Measurements from ENCODE around the gene DTYMK. TPM values are rescaled to one million over a fixed set of nuclear protein-coding genes. Genes with fewer than 3 reads are reported as not detected.
"Not testable (repeated sequence)": the region's sequence is repeated elsewhere in the genome, so short reads cannot be mapped to it uniquely, and the experiment has no call there.

Gene DTYMK
- total RNA-seq, 1 donor from 2014 or later = 9.4 TPM

DNA sequence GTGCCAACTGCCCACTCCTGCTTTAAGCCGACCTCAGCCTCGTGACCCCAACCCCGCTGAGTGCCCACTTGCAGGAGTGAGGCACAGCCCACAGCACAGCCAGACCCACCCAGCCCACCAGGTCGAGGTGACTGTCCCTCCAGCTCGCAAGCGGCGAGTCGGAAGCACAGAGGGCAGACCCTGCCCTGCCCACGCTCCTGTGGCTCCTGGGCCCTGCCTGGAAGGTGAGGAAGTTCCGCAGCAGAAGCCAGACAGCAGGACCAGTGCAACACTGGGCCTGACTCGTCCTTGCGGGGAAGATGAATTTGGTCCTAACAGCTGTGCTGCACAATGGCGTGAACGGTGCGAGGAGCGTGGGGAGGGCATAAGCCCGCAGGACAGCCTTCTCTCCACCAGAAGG, 9.9 kb downstream of the DTYMK start:
- intact Hi-C loops (cut with DNase I) = no loop called here
- ATAC-seq (ENCODE audit: poor library complexity) (no peak), DNase-seq (no peak)

DNA sequence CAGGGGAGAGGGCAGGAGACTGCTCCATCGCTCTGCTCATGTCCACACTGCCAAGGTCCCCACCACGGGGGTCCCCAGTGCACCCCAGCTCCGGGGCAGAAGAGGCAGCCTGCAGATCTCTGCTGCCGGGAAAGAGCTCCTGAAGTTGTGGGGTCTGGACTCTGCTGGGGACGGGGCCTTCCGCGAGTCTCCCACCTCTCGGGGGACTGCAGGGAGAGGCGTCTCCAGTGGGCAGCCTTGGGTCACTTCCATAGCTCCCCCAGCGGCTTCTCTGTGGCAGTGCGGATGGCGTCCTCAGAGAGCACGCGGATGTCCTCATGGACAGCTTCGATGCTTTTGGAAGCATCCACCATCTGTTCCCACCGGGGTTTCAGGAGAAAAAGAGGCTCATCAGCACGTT, 10.7 kb downstream of the DTYMK start:
- ATAC-seq (ENCODE audit: poor library complexity) (no peak), DNase-seq (no peak)
- intact Hi-C loops (cut with DNase I) = no loop called here

DNA sequence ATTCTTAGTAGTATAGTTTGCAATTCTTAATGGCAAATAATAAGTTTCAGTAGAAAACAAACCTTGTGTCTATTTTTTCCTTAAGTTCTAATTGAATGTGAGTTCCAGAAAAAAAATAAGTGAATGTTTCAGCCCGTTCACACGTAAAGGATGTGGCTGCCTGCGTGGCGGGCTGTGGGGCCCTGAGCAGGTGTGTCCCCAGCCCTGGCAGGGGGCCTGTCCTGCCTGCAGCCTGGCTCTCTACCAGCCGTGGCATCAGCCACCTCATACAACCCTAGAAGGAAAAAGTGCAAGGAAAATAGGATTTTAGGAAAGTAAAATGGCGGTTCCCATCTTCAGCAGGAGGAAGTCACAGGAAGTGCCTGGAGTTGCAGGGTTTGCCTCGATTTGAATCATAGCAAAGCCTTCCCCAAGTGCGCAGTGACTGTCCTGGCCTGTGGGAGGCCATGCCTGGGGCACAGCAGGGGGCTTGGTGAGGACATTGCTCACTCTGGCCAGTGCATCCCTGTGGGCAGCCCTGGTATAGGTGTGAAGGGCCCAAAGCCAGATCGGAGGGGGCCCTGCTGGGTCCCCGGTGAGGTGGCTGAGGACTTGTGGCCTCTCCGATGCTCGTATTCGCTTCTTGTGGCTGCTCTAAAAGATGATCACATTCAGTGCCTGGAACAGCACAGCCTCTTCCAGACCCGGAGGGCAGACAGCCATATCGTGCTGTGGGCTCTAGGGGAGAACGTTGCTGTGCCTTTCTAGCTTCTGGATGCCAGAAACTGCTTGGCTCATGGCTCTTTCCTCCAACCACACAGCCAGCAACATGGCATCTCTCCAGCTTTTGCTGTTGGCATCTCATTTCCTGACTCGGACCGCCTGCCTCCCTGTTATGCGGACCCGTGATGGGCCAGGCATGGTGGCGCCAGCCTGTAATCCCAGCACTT, 12.6 kb downstream of the DTYMK start:
- ATAC-seq (ENCODE audit: poor library complexity) (peak; percentile 68), DNase-seq (peak; percentile 25)

DNA sequence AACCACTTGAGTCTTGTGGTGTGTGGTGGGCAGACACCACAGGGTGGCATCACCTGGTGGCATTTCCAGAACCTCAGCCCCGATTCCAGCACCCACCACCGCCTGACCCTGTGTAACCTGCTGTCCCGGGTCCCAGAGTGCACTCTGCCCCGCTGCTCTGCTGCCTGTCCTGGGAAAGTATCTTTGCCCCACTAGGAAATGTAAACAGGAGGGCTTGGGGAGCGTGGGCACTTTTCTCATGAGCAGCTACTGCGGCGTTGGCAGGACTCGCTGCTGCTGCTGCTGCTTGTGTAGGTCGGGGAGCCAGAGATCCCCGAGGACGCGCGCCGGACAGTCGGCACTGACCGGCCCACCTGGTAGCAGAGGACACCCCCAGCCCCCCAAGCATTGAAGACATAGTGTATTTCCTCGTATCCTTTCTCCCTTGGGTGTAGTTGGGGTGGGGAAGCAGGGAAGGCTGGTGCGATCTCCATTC, 13.4 kb downstream of the DTYMK start:
- ATAC-seq (ENCODE audit: poor library complexity) (no peak), DNase-seq (peak; percentile 27)
- intact Hi-C loops (cut with DNase I) = no loop called here

More for the DNA sequence above, 12.6 kb downstream of the DTYMK start:
- intact Hi-C loops (cut with DNase I) = no loop called here

DNA sequence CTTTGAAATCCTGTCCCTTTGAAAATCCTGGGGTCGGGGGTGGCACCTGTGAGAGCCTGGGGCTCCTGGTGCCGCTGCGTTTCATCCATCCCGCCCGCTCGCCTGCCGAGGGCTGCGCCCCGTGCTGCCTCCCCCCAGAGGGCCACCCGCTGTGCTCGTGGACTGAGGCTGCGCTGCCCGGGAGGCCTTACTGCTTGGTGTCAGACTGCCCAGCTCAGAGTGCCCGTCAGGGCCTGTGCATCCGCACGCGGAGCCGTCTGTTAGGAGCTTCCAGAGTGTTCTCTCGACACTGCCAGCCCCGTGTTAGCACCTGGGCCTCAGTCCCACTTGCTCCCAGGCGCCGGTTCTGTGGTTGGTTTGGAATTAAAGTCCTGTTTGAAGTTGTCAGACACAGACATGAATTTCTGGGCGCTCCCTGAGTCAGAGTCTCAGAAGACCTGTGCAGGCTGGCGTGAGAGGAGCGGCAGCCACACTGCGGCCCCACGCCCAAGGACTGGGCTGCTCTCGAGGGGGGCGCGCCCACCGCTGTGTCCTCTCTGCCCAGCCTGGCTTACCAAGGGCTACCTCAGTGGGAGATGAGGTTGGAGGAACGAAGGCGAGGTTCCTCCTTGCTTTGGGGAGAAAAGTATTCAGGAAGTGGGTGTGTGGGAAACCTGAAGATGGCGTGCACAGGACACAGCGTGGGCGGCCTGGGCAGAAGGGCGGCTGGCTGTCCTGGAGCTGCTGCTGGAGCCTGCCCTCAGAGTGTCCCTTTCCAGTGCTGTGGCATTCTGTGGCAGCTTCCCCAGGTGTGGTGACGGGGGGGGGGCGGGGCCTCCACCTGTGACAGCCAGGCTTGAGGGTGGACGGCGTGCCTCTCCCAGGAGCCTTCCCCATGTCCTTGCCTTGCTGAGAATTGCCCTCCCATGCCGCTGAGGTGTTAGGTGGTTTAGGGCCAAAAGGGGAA, 14.1 kb downstream of the DTYMK start:
- intact Hi-C loops (cut with DNase I) = no loop called here
- ATAC-seq (ENCODE audit: poor library complexity) = no peak
- peak; percentile 23 for DNase-seq

DNA sequence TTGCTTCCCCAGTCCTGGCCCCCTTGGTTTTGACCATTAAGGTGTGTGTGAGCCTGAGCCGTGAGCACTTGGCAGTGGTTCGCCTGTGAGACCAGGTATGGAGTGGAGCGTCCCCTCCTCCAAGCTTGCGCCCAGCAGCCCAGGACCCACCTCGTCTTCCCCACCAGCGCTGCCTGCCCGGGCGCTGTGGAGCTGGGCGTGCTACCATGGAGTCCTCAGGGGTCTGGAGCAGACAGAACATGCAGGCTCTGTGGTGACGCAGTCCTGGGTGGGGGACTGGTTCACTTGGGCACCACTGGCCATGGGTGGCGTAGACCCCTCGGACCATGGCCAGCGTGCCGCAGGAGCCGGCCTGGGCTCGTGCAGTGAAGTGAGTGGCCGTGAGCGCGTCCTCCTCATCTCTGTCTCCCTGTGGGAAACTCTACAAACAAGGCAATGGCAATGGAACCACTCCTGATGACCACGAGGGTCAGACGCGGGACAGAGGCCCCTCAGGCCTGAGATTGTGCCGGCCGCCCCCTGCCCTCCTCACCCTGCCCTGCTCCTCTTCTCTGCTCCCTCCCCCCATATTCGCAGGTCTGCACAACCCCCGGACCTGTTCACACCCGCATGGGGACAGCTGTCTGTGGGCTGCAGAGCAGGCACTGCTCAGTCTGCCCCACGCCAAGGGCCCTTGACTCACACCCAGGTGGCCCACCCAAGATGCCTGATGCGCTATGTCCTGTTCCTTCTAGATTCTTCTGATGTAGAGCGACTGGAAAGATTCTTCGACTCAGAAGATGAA, 15.0 kb downstream of the DTYMK start:
- ATAC-seq (ENCODE audit: poor library complexity) = no peak
- peak; percentile 30 for DNase-seq
- intact Hi-C loops (cut with DNase I) = no loop called here

DNA sequence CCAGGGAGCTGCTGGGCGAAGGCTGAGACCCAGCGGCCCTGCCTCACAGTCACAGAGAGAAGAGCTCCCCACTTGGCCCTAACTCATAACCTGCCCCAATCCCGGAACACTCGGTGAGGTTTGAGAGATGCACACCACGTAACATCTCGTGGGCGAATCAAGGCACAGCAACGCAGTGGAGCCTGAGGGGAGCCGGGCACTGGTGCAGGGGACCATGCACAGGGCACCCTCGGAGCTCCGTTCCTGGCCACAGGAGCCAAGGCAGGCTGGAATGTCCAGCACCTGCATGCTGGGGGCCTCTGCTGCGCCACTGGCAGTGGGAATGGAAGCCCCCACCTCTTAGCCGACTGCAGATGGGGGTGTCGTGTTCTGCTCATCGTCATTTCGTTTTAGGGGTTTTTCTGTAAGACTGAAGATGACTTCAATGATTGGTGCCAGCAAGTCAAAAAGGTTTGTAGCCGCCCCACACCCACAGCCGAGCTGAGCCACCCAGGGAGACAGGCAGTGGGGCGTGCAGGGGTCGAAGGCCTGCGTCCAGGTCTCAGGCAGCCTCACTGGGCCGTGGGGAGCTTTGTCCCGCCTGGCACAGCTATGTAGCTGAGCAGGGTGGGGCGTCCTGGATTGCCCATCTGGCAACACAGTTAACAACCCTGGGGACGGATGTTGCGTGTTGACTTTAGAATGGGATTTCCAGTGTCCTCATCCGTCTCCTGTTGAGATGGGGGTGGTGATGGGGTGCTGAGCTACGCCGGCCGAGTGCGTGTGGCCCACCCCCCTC, 16.1 kb downstream of the DTYMK start:
- ATAC-seq (ENCODE audit: poor library complexity) = no peak
- intact Hi-C loops (cut with DNase I) = no loop called here

DNA sequence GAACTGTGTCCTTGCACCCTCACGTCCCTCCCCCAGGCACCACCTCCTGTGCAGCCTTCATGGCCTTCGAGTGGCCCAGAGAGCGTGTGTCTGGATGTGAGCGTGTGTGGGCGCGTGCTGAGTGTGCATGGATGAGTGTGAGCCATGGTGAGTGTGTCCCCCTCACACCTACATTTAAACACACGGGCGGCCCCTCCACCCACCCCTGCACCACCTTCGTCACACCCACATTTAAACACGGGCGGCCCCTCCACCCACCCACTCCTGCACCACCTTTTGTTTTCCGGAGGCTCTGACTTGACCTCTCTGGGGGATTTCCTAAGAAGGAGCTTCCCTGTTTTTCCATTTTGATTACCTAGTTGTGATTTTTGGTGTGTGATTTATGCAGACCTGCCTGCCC, 17.8 kb downstream of the DTYMK start:
- no peak for ATAC-seq (ENCODE audit: poor library complexity)
- intact Hi-C loops (cut with DNase I) = no loop called here
- DNase-seq = peak; percentile 22

More for the DNA sequence above, 16.1 kb downstream of the DTYMK start:
- DNase-seq = peak; percentile 30

DNA sequence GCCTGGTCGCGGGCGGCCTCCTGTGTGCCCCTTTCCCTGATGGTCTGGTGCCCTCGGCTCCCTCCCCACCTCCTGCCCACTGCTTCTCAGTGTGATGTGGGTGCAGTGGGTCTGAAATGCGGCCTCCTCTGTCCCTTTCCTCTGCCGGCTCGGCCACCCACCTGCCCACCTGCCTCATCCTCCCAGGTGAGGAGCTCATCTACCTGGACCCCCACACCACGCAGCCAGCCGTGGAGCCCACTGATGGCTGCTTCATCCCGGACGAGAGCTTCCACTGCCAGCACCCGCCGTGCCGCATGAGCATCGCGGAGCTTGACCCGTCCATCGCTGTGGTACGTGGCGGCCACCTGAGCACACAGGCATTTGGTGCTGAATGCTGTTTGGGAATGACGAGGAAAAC, 18.3 kb downstream of the DTYMK start:
- DNase-seq (peak; percentile 38), ATAC-seq (ENCODE audit: poor library complexity) (no peak)

DNA sequence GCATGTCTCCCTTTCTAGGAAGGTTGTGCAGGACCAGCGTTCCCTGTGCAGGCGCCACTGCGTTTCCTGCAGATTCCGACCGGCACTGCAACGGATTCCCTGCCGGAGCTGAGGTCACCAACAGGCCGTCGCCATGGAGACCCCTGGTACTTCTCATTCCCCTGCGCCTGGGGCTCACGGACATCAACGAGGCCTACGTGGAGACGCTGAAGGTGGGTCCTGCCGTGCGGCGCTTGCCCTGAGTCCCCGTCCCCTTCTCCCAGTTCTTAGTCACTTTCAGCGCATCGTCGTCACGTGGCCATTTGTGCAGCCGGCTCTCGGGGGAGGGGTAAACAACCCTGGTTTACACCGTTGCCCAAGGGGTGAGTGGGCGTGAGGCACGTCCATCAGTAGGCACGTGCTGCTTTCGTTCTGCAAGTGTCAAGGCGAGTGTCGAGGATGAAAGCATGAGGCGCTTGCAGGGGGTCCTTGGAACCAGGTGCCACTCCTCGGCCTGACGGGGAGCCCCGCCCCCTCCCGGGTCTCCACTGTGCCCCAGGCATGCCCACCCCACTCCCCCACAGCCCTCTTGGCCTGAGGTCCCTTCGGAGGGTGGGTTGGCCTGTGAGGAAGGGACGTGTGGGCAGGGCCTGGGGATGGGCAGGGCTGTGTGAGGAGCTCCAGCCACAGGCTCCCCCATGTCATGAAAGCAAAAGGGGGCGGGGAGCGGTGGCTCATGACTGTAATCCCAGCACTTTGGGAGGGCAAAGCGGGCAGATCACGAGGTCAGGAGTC, 19.8 kb downstream of the DTYMK start:
- intact Hi-C loops (cut with DNase I) = no loop called here
- ATAC-seq (ENCODE audit: poor library complexity) (no peak), DNase-seq (peak; percentile 26)

More for the DNA sequence above, 18.3 kb downstream of the DTYMK start:
- intact Hi-C loops (cut with DNase I) = no loop called here

DNA sequence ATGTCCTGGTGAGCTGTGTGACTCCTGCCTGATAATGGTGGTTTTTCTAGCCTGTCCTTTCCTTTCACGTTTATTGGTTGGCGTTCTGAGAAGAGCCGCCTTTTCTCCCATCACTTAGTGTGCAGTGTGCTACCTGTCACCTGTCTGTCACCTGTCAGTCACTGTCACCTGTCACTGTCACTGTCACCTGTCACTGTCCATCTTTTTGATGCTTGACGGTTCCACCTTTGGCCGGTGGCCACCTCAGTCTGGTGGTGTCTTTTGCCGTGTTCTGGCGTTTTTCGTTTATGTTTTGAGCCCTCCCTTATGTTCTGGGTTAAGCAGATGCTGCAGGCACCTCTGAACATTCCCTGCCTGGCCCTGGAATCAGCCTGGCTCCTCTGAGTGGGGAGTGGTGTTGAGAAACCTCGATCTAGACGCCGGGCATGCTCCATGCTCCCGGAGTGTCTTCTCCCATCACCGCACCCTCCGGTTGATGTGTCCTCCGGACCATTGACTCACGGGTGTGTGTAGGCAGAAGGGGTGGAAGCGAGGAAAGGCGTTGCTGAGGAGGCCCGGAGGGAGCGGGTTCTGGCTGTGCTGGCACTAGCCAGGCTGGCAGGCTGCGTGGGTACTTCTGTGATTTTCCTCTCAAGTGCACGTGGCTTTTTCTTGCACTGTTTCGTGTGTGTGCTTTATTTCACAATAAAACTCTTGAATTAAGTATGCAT, 20.7 kb downstream of the DTYMK start:
- ATAC-seq (ENCODE audit: poor library complexity) = no peak
- intact Hi-C loops (cut with DNase I) = no loop called here

DNA sequence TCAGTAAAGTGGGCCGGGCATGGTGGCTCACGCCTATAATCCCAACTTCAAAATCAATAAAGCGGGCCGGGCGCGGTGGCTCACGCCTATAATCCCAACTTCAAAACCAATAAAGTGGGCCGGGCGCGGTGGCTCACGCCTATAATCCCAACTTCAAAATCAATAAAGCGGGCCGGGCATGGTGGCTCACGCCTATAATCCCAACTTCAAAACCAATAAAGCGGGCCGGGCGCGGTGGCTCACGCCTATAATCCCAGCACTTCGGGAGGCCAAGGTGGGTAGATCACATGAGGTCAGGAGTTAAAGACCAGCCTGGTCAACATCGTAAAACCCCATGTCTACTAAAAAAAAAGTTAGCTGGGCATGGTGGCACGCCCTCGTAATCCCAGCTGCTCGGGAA, 23.9 kb downstream of the DTYMK start:
- ATAC-seq (ENCODE audit: poor library complexity); intact Hi-C loops (cut with DNase I); DNase-seq: not testable (repeated sequence)

More for the DNA sequence above, 20.7 kb downstream of the DTYMK start:
- no peak for DNase-seq

DNA sequence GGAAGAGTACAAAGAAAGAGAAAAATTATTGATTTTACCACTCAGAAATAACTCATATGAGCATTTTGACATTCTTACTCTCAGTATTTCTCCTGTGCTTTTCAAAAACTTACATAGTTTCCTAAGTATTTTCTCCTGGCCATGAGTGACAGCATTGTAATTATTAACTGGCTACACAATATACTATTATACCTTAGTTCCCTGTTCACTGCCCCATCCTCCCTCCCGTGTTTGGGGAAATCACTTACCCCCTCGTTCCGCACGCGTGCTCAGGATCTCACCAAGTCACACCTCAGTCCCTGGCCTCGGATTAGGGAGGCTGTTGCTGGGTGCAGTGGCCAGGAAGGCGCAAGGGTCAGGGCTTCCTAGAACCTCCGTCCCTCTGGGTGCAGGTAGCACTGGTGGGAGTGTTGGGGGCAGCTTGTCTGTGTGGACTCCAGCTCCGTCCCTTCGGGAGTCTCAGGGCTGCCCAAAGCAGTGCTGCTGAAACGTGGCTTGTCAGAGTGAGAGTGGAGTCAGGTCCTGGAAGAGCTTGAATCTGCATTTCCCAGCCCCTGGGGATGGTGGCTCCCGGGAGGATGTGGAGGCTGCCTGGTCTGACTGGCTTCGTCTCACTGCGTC, 25.9 kb downstream of the DTYMK start:
- ATAC-seq (ENCODE audit: poor library complexity) (no peak), DNase-seq (no peak)
- intact Hi-C loops (cut with DNase I) = no loop called here

DNA sequence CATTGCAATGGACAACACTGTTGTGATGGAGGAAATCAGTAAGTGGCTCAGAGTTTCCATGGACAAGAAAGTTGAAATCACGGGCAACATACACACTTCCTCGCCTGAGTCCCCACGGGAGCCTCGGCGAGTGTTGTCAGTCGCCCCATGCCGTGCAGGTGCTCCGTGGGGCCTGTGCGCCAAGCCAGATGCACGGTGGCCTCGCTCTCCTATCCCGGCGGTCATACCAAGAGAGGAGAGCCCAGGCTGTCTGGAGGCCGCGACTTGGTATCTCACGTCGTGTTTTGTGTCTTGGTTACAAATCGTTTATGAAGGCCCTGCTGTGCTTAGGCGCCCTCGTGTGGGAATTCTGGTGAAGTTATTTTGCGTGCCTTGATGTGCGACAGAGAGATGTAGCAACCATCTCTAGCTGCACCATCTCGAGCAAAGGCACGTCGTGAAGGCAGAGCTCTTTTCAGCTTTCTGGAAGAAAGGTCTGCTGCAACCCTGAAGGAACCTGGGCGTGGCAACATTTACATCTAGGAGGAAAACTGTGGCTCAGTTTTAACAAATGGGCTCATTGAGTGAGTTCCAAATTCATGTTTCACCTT, 27.4 kb downstream of the DTYMK start:
- peak; percentile 73 for DNase-seq
- peak; percentile 64 for ATAC-seq (ENCODE audit: poor library complexity)
- intact Hi-C loops (cut with DNase I) = no loop called here

DNA sequence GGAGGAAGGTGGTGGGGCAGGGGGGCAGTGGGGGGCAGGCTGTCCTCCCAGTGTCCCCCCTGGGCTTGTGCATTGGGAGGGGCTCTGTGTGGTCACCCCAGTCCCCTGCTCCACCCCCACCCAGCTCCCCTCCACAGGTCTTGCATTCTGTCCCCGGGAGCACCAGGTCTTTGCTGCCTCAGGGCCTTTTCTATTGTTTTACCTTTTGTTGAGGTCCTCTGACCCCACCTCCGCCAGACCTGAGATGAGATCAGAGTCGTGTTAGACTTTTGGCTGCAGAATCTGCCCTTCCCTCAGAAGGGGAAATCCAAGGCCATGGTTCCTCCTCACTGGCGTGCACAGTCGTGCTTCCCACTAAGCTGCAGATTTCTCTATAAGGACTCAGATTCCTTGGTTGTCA, 28.3 kb downstream of the DTYMK start:
- no peak for ATAC-seq (ENCODE audit: poor library complexity)
- no peak for DNase-seq
- intact Hi-C loops (cut with DNase I) = no loop called here

DNA sequence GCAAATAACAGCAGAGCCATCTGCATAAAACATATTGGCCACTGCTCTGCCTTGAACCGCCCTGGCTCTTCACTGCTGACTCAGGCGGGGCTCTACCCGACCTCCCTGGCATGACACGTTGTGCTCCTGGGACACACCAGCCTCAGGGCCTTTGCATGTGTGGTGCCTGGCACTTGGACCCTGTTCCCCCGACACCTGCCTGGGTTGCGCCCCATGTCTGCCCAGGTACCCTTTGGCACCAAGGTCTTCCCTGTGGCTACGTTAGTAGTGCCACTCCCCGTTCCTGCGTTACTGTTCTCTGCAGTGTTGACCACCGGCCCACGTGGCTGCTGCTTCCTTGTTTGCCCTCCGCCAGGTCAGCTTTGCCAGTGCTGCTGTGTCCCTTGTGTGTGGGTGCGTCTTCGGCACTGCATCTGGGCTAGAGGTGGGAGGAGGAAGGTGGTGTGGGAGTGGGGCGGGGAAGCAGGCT, 28.8 kb downstream of the DTYMK start:
- DNase-seq = no peak
- ATAC-seq (ENCODE audit: poor library complexity) = no peak
- intact Hi-C loops (cut with DNase I) = no loop called here

All from Right ventricle myocardium superior (tissue), 1 donor.